ENCODE results near the gene CPA1.

DNA sequence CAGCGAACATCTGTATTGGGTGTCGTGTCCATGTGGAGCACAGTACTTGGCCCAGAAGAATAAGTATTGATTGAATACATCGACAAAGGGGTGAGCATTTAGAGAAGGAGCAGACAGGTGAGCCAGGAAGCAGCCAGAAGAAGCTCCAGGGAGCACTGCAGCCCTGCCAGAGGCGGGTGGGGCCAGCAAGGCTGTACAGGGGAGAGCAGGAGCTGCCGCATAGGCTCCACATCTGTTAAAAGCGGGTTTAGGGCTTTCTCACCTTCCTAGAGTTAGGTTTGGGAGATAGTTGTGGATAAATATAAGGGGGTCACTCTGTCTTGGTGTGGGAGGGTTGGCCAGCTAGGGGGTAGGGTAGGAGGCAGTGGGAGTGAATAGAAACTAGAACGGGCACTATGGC lies 1.3 kb upstream of the CPA1 start:
- TF ChIP-seq, protein P1, sequence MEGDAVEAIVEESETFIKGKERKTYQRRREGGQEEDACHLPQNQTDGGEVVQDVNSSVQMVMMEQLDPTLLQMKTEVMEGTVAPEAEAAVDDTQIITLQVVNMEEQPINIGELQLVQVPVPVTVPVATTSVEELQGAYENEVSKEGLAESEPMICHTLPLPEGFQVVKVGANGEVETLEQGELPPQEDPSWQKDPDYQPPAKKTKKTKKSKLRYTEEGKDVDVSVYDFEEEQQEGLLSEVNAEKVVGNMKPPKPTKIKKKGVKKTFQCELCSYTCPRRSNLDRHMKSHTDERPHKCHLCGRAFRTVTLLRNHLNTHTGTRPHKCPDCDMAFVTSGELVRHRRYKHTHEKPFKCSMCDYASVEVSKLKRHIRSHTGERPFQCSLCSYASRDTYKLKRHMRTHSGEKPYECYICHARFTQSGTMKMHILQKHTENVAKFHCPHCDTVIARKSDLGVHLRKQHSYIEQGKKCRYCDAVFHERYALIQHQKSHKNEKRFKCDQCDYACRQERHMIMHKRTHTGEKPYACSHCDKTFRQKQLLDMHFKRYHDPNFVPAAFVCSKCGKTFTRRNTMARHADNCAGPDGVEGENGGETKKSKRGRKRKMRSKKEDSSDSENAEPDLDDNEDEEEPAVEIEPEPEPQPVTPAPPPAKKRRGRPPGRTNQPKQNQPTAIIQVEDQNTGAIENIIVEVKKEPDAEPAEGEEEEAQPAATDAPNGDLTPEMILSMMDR (IDR thresholded peaks at IDR 0.05 in 4 of 5, conservative IDR thresholded peaks at IDR 0.05 in 1 of 5), result no peak
- TF ChIP-seq POLR2A (IDR thresholded peaks at IDR 0.05), result no peak

All from gastrocnemius medialis (tissue), 4 donors.